WTC11 (cell line): ENCODE measurements around the gene TAL1. TPM values are rescaled to one million over a fixed set of nuclear protein-coding genes. Genes with fewer than 3 reads are reported as not detected.

ENCODE experiments used
- ATAC-seq: fragments of 200-7000 bp; cut with Tn5 transposase; 2 replicates; pipeline ENCODE4 v1.10.0; 2021; ENCODE audit warnings: mild to moderate bottlenecking, moderate library complexity
- CTCF ChIA-PET: fragments of 300-600 bp; sonication (Branson Sonifier 250); formaldehyde crosslinking; loops from one replicate; lab custom pipeline; 2021; ENCODE audit warnings: antibody characterized with exemption; lab: Charles Lee
- POLR2A ChIA-PET: fragments of 350-600 bp; sonication (Branson Sonifier 250); formaldehyde crosslinking; loops from one replicate; lab custom pipeline; 2021; ENCODE audit warnings: antibody characterized with exemption; lab: Charles Lee
- DNase-seq: peaks from one replicate; pipeline ENCODE4 v3.0.0; 2021; ENCODE audit warnings: low spot score
- H3K27ac Mint-ChIP-seq: 2 replicates; pipeline ENCODE4 v1.8.0; 2021; ENCODE audit warnings: mixed read lengths
- H3K27me3 Mint-ChIP-seq: 2 replicates; pipeline ENCODE4 v1.8.0; 2021; ENCODE audit warnings: low read depth, mild to moderate bottlenecking, moderate library complexity, mixed read lengths
- H3K36me3 Mint-ChIP-seq: 2 replicates; pipeline ENCODE4 v1.8.0; 2021; ENCODE audit warnings: mixed read lengths
- H3K4me1 Mint-ChIP-seq: 2 replicates; pipeline ENCODE4 v1.8.0; 2022; ENCODE audit warnings: mixed read lengths
- H3K4me3 Mint-ChIP-seq: 2 replicates; pipeline ENCODE4 v1.8.0; 2021; ENCODE audit warnings: mild to moderate bottlenecking, moderate library complexity, mixed read lengths
- H3K9me3 Mint-ChIP-seq: 2 replicates; pipeline ENCODE4 v1.8.0; 2021; ENCODE audit warnings: mixed read lengths
- CREM ChIP-seq: sonication (generic); formaldehyde crosslinking; IDR thresholded peaks from 2 replicates; pipeline ENCODE4 v1.8.1; 2022; ENCODE audit warnings: mild to moderate bottlenecking, missing genetic modification reagents, moderate library complexity
- NFE2L1 ChIP-seq: sonication (generic); formaldehyde crosslinking; IDR thresholded peaks from 2 replicates; pipeline ENCODE4 v1.8.1; 2023; ENCODE audit warnings: missing genetic modification reagents
- SMAD3 ChIP-seq: sonication (generic); formaldehyde crosslinking; IDR thresholded peaks from 2 replicates; pipeline ENCODE4 v1.8.0; 2022; ENCODE audit warnings: missing genetic modification reagents, mild to moderate bottlenecking, borderline replicate concordance
- SOX15 ChIP-seq: fragments of 250-450 bp; sonication (Bioruptor Pico); IDR thresholded peaks from 2 replicates; pipeline ENCODE4 v1.9.0; 2021; ENCODE audit warnings: mild to moderate bottlenecking
- TEAD1 ChIP-seq: sonication (generic); formaldehyde crosslinking; IDR thresholded peaks from 2 replicates; pipeline ENCODE4 v1.8.0; 2022; ENCODE audit warnings: mild to moderate bottlenecking, missing genetic modification reagents
- TEAD4 ChIP-seq: sonication (generic); formaldehyde crosslinking; IDR thresholded peaks from 2 replicates; pipeline ENCODE4 v1.8.0; 2022; ENCODE audit warnings: mild to moderate bottlenecking, missing genetic modification reagents
- TP53 ChIP-seq: sonication (generic); formaldehyde crosslinking; IDR thresholded peaks from 2 replicates; pipeline ENCODE4 v1.8.1; 2023; ENCODE audit warnings: mild to moderate bottlenecking, missing genetic modification reagents
- ZNF138 ChIP-seq: sonication (generic); formaldehyde crosslinking; conservative IDR thresholded peaks from 2 replicates; pipeline ENCODE4 v1.8.1; 2022; ENCODE audit warnings: mild to moderate bottlenecking, moderate library complexity, missing genetic modification reagents
- total RNA-seq: library from RNA; stranded (reverse); gene quantifications from 3 replicates; pipeline ENCODE4 v1.2.3, GENCODE V29; 2021
- TF ChIP-seq, protein P1 (sequence below): sonication (generic); formaldehyde crosslinking; conservative IDR thresholded peaks from 2 replicates; pipeline ENCODE4 v1.8.1; 2022; ENCODE audit warnings: mild to moderate bottlenecking, missing genetic modification reagents
- TF ChIP-seq, protein P2 (sequence below): fragments of 250-450 bp; sonication (Bioruptor Pico); IDR thresholded peaks from 2 replicates; pipeline ENCODE4 v1.9.0; 2021; ENCODE audit warnings: moderate library complexity, mild to moderate bottlenecking, inconsistent platforms, borderline replicate concordance
- TF ChIP-seq, protein P3 (sequence below): sonication (generic); formaldehyde crosslinking; IDR thresholded peaks from 2 replicates; pipeline ENCODE4 v1.8.0; 2022; ENCODE audit warnings: mild to moderate bottlenecking, missing genetic modification reagents
- TF ChIP-seq, protein P4 (sequence below): sonication (generic); formaldehyde crosslinking; IDR thresholded peaks from 2 replicates; pipeline ENCODE4 v1.8.0; 2023; ENCODE audit warnings: missing genetic modification reagents, mild to moderate bottlenecking, borderline replicate concordance
- TF ChIP-seq, protein P5 (sequence below): sonication (generic); formaldehyde crosslinking; IDR thresholded peaks from 2 replicates; pipeline ENCODE4 v1.8.1; 2023; ENCODE audit warnings: mild to moderate bottlenecking, missing genetic modification reagents, moderate library complexity

TAL1 gene
- total RNA-seq, 1 experiment from 2014 or later: 0.63 TPM

DNA sequence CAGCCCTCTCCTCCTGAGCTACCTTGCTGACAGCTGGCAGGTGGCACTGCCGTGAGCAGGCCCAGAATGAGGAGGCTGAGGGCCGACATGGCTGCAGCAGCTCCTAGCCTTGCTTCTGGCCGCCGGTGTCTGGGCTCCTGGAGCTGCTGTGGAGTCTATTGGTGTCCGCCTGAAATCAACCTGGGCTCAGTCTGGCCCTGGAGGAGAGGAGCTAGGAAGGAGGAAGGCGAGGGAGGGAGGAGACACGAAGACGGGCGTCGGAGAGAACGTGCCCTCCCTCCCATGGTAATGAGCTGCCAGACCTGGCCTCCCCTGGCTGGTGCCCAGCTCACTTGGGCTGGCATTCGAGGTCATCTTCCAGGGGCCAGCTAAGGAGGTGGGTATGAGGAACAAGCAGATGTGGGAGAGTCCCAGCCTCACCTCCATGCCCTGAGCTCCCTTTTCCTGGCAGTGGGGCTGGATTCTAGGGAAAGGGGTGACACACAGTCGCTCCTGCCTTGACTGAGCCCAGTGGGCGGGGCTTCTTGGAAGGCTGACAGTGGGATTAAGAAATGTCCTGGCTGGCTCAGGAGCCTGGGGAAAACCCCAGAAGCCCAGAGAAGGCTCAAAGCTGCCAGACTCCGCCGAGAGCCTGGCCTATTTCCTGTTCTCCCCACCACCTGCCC lies 42.0 kb downstream of the TAL1 start, which contains the start of gene PDZK1IP1:
PDZK1IP1 (minus strand) TSS at position 193 of the 665 bp plus-strand sequence; CDS start at position 89, 104 bp downstream.
- peak; percentile 34 for DNase-seq
- CTCF ChIA-PET: interaction anchor here (0.9 to 7.3 kb wide), 7 partner anchors 10 to 565 kb away, joined by 3 to 152 read pairs (median 3); partner anchors contain the start of gene FOXD2
- no peak within 1 kb of the TSS for H3K4me3 Mint-ChIP-seq
- POLR2A ChIA-PET: interaction anchor here (1.3 kb wide), 1 partner anchor 11 kb away, joined by 3 read pairs; no protein-coding TSS in a partner anchor
- no peaks in the 10 kb centered on the region for H3K36me3 Mint-ChIP-seq
- TF ChIP-seq, protein P1, sequence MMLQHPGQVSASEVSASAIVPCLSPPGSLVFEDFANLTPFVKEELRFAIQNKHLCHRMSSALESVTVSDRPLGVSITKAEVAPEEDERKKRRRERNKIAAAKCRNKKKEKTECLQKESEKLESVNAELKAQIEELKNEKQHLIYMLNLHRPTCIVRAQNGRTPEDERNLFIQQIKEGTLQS (CRISPR knock-in tag): no peak
- TF ChIP-seq SOX15 (no peak), NFE2L1 (CRISPR knock-in tag) (no peak)
- TF ChIP-seq, protein P2, sequence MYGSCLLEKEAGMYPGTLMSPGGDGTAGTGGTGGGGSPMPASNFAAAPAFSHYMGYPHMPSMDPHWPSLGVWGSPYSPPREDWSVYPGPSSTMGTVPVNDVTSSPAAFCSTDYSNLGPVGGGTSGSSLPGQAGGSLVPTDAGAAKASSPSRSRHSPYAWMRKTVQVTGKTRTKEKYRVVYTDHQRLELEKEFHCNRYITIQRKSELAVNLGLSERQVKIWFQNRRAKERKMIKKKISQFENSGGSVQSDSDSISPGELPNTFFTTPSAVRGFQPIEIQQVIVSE: no peak
- TF ChIP-seq, all 79 proteins: peak for 0
- Mint-ChIP-seq H3K4me1 (peaks cover 37% of the 10 kb centered on the region), H3K27me3 (peaks cover 42% of the 10 kb centered on the region), H3K9me3 (no peaks in the 10 kb centered on the region), H3K27ac (no peak within 1 kb of the TSS)
- peak; percentile 8 for ATAC-seq

DNA sequence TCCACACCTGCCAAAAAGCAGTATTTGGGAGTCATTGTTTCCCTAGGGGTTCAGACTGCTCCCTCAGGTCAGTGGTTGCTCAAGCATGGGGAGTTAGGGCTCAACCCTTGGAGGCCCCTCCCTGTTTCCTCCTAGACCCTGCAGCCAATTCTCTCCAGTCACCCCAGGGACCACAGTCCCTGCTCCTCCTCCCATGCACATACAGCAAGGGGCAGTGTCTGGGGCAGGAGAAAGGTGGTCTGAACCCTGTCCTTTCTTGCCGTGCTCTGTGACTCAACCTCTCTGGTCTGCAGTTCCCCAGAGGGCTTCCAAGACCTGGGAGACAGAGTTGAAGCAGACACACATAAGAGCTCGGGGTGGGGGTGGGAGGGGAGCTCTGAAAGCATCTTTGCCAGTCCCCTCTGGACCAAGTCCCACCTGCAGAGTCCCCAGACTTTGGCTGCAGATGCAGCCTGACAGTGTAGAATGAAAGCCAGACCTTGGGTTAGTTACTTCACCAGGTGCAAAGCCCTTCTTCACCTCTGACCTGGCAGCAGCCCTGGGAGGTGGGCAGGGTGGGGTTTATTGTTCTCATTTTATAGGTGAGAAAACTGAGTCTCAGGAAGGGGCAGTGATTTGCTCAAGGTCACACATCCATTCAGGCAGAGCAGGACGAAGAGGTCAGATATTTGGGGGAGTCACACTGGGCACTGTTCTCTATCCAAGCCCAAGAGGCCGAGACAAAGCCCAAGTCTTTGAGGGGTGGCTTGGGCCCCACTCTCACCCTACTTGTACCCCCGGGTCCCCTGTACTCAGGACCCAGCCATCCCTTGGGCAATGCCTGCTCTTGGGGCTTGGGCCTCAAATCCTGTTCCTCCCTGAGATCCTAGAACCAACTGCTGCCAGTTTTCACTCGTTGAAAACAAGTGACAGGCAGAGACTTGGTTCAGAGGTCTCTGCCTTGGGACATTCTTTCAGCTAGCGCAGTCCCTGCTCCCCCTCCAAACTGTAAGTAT lies 42.9 kb downstream of the TAL1 start:
- peaks cover 35% of the 10 kb centered on the region for H3K4me1 Mint-ChIP-seq
- DNase-seq: no peak
- H3K36me3 Mint-ChIP-seq: no peaks in the 10 kb centered on the region
- no peak overlapping the region for H3K4me3 Mint-ChIP-seq
- no peaks in the 10 kb centered on the region for H3K9me3 Mint-ChIP-seq
- ChIA-PET CTCF (interaction anchor here (0.9 to 7.3 kb wide), 6 partner anchors 9 to 249 kb away, joined by 3 to 152 read pairs (median 4); partner anchors contain the start of gene FOXD2), POLR2A (no interaction called here)
- no peak for ATAC-seq
- H3K27me3 Mint-ChIP-seq: peaks cover 36% of the 10 kb centered on the region
- H3K27ac Mint-ChIP-seq: no peak overlapping the region
- TF ChIP-seq ZNF138 (no peak), CREM (CRISPR knock-in tag) (no peak)
- TF ChIP-seq, protein P3, sequence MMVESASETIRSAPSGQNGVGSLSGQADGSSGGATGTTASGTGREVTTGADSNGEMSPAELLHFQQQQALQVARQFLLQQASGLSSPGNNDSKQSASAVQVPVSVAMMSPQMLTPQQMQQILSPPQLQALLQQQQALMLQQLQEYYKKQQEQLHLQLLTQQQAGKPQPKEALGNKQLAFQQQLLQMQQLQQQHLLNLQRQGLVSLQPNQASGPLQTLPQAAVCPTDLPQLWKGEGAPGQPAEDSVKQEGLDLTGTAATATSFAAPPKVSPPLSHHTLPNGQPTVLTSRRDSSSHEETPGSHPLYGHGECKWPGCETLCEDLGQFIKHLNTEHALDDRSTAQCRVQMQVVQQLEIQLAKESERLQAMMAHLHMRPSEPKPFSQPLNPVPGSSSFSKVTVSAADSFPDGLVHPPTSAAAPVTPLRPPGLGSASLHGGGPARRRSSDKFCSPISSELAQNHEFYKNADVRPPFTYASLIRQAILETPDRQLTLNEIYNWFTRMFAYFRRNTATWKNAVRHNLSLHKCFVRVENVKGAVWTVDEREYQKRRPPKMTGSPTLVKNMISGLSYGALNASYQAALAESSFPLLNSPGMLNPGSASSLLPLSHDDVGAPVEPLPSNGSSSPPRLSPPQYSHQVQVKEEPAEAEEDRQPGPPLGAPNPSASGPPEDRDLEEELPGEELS (CRISPR knock-in tag): no peak
- TF ChIP-seq, protein P4, sequence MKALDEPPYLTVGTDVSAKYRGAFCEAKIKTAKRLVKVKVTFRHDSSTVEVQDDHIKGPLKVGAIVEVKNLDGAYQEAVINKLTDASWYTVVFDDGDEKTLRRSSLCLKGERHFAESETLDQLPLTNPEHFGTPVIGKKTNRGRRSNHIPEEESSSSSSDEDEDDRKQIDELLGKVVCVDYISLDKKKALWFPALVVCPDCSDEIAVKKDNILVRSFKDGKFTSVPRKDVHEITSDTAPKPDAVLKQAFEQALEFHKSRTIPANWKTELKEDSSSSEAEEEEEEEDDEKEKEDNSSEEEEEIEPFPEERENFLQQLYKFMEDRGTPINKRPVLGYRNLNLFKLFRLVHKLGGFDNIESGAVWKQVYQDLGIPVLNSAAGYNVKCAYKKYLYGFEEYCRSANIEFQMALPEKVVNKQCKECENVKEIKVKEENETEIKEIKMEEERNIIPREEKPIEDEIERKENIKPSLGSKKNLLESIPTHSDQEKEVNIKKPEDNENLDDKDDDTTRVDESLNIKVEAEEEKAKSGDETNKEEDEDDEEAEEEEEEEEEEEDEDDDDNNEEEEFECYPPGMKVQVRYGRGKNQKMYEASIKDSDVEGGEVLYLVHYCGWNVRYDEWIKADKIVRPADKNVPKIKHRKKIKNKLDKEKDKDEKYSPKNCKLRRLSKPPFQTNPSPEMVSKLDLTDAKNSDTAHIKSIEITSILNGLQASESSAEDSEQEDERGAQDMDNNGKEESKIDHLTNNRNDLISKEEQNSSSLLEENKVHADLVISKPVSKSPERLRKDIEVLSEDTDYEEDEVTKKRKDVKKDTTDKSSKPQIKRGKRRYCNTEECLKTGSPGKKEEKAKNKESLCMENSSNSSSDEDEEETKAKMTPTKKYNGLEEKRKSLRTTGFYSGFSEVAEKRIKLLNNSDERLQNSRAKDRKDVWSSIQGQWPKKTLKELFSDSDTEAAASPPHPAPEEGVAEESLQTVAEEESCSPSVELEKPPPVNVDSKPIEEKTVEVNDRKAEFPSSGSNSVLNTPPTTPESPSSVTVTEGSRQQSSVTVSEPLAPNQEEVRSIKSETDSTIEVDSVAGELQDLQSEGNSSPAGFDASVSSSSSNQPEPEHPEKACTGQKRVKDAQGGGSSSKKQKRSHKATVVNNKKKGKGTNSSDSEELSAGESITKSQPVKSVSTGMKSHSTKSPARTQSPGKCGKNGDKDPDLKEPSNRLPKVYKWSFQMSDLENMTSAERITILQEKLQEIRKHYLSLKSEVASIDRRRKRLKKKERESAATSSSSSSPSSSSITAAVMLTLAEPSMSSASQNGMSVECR: no peak
- TF ChIP-seq, all 79 proteins: peak for 0

DNA sequence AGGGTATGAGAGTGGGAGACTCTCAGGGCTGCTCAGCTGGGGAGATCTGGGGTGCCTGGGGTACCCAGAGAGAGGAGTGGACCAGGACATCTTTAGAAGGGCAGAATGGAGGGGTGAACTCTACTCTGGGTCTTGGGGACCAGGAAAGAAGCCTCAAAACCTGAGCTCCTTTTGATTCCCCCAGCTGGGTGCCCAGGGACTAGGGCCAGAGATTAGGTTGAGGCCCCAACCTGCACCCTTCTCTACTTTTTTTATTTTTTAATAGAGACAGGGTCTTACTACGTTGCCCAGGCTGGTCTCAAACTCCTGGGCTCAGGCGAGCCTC lies 44.1 kb downstream of the TAL1 start:
- ATAC-seq (no peak), DNase-seq (no peak)
- Mint-ChIP-seq H3K27me3 (peaks cover 24% of the 10 kb centered on the region), H3K36me3 (no peaks in the 10 kb centered on the region), H3K4me3 (no peak overlapping the region), H3K9me3 (no peaks in the 10 kb centered on the region), H3K4me1 (peaks cover 24% of the 10 kb centered on the region), H3K27ac (no peak overlapping the region)
- ChIA-PET POLR2A (no interaction called here), CTCF (interaction anchor here (0.7 to 7.3 kb wide), 2 partner anchors 8 to 75 kb away, joined by 3 to 152 read pairs; no protein-coding TSS in a partner anchor)
- TF ChIP-seq, protein P5, sequence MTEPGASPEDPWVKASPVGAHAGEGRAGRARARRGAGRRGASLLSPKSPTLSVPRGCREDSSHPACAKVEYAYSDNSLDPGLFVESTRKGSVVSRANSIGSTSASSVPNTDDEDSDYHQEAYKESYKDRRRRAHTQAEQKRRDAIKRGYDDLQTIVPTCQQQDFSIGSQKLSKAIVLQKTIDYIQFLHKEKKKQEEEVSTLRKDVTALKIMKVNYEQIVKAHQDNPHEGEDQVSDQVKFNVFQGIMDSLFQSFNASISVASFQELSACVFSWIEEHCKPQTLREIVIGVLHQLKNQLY (CRISPR knock-in tag): no peak
- TF ChIP-seq SMAD3: no peak
- TF ChIP-seq TP53: no peak
- no peak for TF ChIP-seq TEAD4 (CRISPR knock-in tag)
- no peak for TF ChIP-seq TEAD1 (CRISPR knock-in tag)
